Calu3 (cell line): Measurements from ENCODE around the gene OPRD1. TPM values are rescaled to one million over a fixed set of nuclear protein-coding genes. Genes with fewer than 3 reads are reported as not detected.

Source experiments
- BruUV-seq: library from RNA; stranded (reverse); fragments of 400-500 nt; replicated peaks from 2 replicates; lab custom pipeline; 2021; lab: Mats Ljungman, UMichigan
- CTCF ChIA-PET: fragments of 300-600 bp; sonication (Branson Sonifier 250); formaldehyde crosslinking; loops from one replicate; lab custom pipeline; 2022; ENCODE audit warnings: antibody characterized with exemption; lab: Charles Lee
- DNase-seq: peaks from one replicate; pipeline ENCODE4 v3.0.0; 2022
- H3K27ac Mint-ChIP-seq: one replicate; pipeline ENCODE4 v1.8.0; 2022; ENCODE audit warnings: mixed read lengths; ENCODE audit not compliant: unreplicated experiment
- H3K27me3 Mint-ChIP-seq: one replicate; pipeline ENCODE4 v1.8.0; 2022; ENCODE audit warnings: mixed read lengths; ENCODE audit not compliant: unreplicated experiment
- H3K36me3 Mint-ChIP-seq: one replicate; pipeline ENCODE4 v1.8.0; 2022; ENCODE audit warnings: mild to moderate bottlenecking, moderate library complexity, mixed read lengths; ENCODE audit not compliant: insufficient read depth, unreplicated experiment
- H3K4me1 Mint-ChIP-seq: one replicate; pipeline ENCODE4 v1.8.0; 2022; ENCODE audit warnings: mild to moderate bottlenecking, low read depth, mixed read lengths; ENCODE audit not compliant: unreplicated experiment
- H3K4me3 Mint-ChIP-seq: one replicate; pipeline ENCODE4 v1.8.0; 2022; ENCODE audit warnings: mild to moderate bottlenecking, low read depth, moderate library complexity, mixed read lengths; ENCODE audit not compliant: unreplicated experiment
- H3K9me3 Mint-ChIP-seq: one replicate; pipeline ENCODE4 v1.8.0; 2022; ENCODE audit warnings: low read depth, mixed read lengths; ENCODE audit not compliant: unreplicated experiment
- CTCF ChIP-seq: fragments of 200-600 bp; IDR thresholded peaks from one replicate; pipeline ENCODE4 v1.8.0; 2022; ENCODE audit warnings: antibody characterized with exemption; ENCODE audit not compliant: unreplicated experiment
- intact Hi-C: fragments of 100-400 bp; cut with micrococcal nuclease; formaldehyde crosslinking; loops from one replicate; pipeline ENCODE4 v1.10.0; 2022; ENCODE audit not compliant: unreplicated experiment
- total RNA-seq: library from RNA; stranded (reverse); gene quantifications from 2 replicates; pipeline ENCODE4 v1.2.3, GENCODE V29; 2022

The OPRD1 gene
- total RNA-seq, 1 experiment from 2014 or later: 0.07 TPM

- no peaks in the 10 kb centered on the region for H3K9me3 Mint-ChIP-seq
- peaks cover 37% of the 10 kb centered on the region for H3K4me1 Mint-ChIP-seq
- CTCF ChIA-PET: interaction anchor here (0.6 to 2.6 kb wide), 10 partner anchors 9 to 317 kb away, joined by 3 to 14 read pairs (median 4); partner anchors contain the start of gene EPB41
- H3K36me3 Mint-ChIP-seq: peaks cover 36% of the 10 kb centered on the region
- no peak overlapping the region for H3K4me3 Mint-ChIP-seq
- no peak for TF ChIP-seq CTCF
- H3K27ac Mint-ChIP-seq: peak overlapping the region; percentile 78
- intact Hi-C loops: no loop called here
- H3K27me3 Mint-ChIP-seq: no peaks in the 10 kb centered on the region
- BruUV-seq: no TSS peak
- DNase-seq: no peak
These were observed 73.5 kb downstream of the OPRD1 start for GRCh38 chr1:28885472-28885877.

- CTCF ChIA-PET: no interaction called here
- Mint-ChIP-seq H3K27ac (peak overlapping the region; percentile 78), H3K36me3 (peaks cover 36% of the 10 kb centered on the region), H3K27me3 (no peaks in the 10 kb centered on the region), H3K4me1 (peaks cover 37% of the 10 kb centered on the region), H3K4me3 (peak overlapping the region; percentile 92), H3K9me3 (no peaks in the 10 kb centered on the region)
- no peak for TF ChIP-seq CTCF
- intact Hi-C loops: no loop called here
- BruUV-seq: no TSS peak
- no peak for DNase-seq
These were observed 74.2 kb downstream of the OPRD1 start for GRCh38 chr1:28885977-28886730.

GRCh38 chr1:28886731-28887418 lies 74.9 kb downstream of the OPRD1 start:
- Mint-ChIP-seq H3K27me3 (no peaks in the 10 kb centered on the region), H3K9me3 (no peaks in the 10 kb centered on the region), H3K27ac (peak overlapping the region; percentile 78), H3K36me3 (peaks cover 36% of the 10 kb centered on the region), H3K4me1 (peaks cover 37% of the 10 kb centered on the region), H3K4me3 (peak overlapping the region; percentile 92)
- BruUV-seq: no TSS peak
- DNase-seq: peak; percentile 93
- intact Hi-C loops: no loop called here
- no peak for TF ChIP-seq CTCF
- CTCF ChIA-PET: interaction anchor here (1.5 kb wide), 1 partner anchor 147 kb away, joined by 4 read pairs; no protein-coding TSS in a partner anchor

GRCh38 chr1:28887419-28887834 lies 75.5 kb downstream of the OPRD1 start:
- Mint-ChIP-seq H3K27me3 (no peaks in the 10 kb centered on the region), H3K27ac (peak overlapping the region; percentile 90), H3K4me1 (peaks cover 37% of the 10 kb centered on the region), H3K4me3 (peak overlapping the region; percentile 92), H3K36me3 (peaks cover 36% of the 10 kb centered on the region), H3K9me3 (no peaks in the 10 kb centered on the region)
- CTCF ChIA-PET: interaction anchor here (1.5 kb wide), 1 partner anchor 146 kb away, joined by 4 read pairs; no protein-coding TSS in a partner anchor
- no peak for TF ChIP-seq CTCF
- intact Hi-C loops: no loop called here
- no TSS peak for BruUV-seq
- DNase-seq: peak; percentile 13
